GM12873 (cell line): ENCODE data around the gene COA1.

Experiments
- TF ChIP-seq, protein P1 (sequence below): IDR thresholded peaks from 2 replicates; pipeline ENCODE4 v1.5.1; 2012; ENCODE audit warnings: low read depth, mild to moderate bottlenecking, moderate library complexity, low read length, control low read depth; ENCODE audit not compliant: insufficient read depth; ENCODE audit errors: missing control alignments

The COA1 gene

DNA sequence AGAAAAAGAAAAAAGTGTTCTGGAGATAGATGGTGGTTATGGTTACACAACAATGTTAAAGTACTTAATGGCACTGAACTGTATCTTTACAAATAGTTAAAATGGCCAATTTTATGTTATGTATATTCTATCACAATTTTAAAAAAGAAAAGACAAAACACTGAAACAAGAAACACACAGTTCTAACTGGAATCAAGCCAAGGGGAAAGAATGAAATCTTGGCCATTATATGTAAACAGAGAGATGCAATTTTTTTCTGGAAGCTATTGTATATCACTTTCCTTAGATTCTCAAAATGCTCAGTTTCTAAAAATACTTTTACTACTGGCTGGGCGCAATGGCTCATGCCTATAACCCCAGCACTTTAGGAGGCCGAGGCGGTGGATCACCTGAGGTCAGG is 4.1 kb downstream of the COA1 start:
- TF ChIP-seq, protein P1, sequence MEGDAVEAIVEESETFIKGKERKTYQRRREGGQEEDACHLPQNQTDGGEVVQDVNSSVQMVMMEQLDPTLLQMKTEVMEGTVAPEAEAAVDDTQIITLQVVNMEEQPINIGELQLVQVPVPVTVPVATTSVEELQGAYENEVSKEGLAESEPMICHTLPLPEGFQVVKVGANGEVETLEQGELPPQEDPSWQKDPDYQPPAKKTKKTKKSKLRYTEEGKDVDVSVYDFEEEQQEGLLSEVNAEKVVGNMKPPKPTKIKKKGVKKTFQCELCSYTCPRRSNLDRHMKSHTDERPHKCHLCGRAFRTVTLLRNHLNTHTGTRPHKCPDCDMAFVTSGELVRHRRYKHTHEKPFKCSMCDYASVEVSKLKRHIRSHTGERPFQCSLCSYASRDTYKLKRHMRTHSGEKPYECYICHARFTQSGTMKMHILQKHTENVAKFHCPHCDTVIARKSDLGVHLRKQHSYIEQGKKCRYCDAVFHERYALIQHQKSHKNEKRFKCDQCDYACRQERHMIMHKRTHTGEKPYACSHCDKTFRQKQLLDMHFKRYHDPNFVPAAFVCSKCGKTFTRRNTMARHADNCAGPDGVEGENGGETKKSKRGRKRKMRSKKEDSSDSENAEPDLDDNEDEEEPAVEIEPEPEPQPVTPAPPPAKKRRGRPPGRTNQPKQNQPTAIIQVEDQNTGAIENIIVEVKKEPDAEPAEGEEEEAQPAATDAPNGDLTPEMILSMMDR: no peak

DNA sequence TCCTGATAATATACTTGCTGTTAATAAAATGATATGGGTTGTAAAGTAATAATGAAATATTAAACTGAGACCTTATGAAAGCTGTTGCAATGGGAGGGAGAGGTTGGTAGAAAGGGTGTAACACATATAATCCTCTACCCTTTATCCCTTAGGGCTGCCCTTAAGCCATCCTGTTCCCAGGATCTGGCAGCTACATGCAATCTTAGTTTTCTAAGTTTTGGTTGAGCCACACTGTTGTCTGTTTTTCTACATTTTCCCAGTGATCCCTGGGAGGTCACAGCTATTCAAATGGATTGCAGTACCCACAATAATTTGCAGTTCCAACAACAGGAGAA is 6.3 kb downstream of the COA1 start:
- TF ChIP-seq, protein P1: no peak

- TF ChIP-seq, protein P1: peak; percentile 49
Observed at GRCh38 chr7:43721193-43721806, 8.0 kb downstream of the COA1 start.

- TF ChIP-seq, protein P1: no peak
Observed at GRCh38 chr7:43716598-43716997, 12.7 kb downstream of the COA1 start.

GRCh38 chr7:43711503-43711902 is 17.8 kb downstream of the COA1 start:
- TF ChIP-seq, protein P1: no peak

- TF ChIP-seq, protein P1: no peak
Observed at GRCh38 chr7:43703573-43703972, 25.8 kb downstream of the COA1 start.

DNA sequence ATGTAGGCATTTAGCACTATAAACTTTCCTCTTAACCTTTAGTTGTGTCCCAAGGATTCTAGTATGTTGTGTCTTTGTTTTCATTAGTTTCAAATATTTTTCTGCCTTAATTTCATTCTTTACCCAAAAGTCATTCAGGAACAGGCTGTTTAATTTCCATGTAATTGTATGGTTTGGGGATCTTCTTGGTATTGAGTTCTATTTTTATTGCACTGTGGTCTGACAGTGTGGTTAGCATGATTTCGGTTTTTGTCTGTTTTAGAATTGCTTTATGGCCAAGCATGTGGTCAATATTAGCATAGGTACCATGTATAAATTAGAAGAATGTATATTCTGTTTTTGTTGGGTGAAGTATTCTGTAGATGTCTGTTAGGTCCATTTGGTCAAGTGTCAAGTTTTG is 26.3 kb downstream of the COA1 start:
- TF ChIP-seq, protein P1: no peak
